Mesenchymal stem cell (in vitro differentiated cells and primary cell): Measurements from ENCODE around the gene HOXA3.

Source experiments
- DNase-seq: peaks from one replicate; pipeline ENCODE4 v3.0.0-alpha.2; 2013
- H2AFZ ChIP-seq: one replicate; pipeline ENCODE4 v1.6.1; 2013; ENCODE audit warnings: low read depth, mild to moderate bottlenecking, control low read depth, inconsistent platforms, low read length, moderate library complexity
- H2AK5ac ChIP-seq: 2 replicates; pipeline ENCODE4 v1.6.1; 2013; ENCODE audit warnings: low read length, moderate library complexity, mild to moderate bottlenecking, inconsistent platforms; ENCODE audit not compliant: severe bottlenecking
- H2BK120ac ChIP-seq: one replicate; pipeline ENCODE4 v1.6.1; 2013; ENCODE audit warnings: low read depth, mild to moderate bottlenecking, inconsistent platforms, low read length, moderate library complexity
- H2BK12ac ChIP-seq, 2 experiments: one replicate each; pipeline ENCODE4 v1.6.1; 2013; ENCODE audit warnings: inconsistent platforms in 2 of 2, low read length in 2 of 2, mild to moderate bottlenecking in 2 of 2, moderate library complexity in 2 of 2, control low read depth in 1 of 2
- H2BK15ac ChIP-seq: one replicate; pipeline ENCODE4 v1.6.1; 2013; ENCODE audit warnings: mild to moderate bottlenecking, low read depth, inconsistent platforms; ENCODE audit not compliant: poor library complexity, severe bottlenecking
- H2BK5ac ChIP-seq: 2 replicates; pipeline ENCODE4 v1.6.1; 2013; ENCODE audit warnings: low read depth, mild to moderate bottlenecking, low read length, control low read depth, inconsistent platforms; ENCODE audit not compliant: poor library complexity, severe bottlenecking
- H3K14ac ChIP-seq, 2 experiments: one replicate each; pipeline ENCODE4 v1.6.1; 2013; ENCODE audit warnings: inconsistent platforms in 2 of 2, low read length in 2 of 2, control low read depth in 1 of 2, mild to moderate bottlenecking in 1 of 2, moderate library complexity in 1 of 2
- H3K18ac ChIP-seq, 2 experiments: one replicate each; pipeline ENCODE4 v1.6.1; 2013; ENCODE audit warnings: inconsistent platforms in 2 of 2, low read length in 2 of 2, control low read depth in 1 of 2, low read depth in 1 of 2, mild to moderate bottlenecking in 1 of 2
- H3K23ac ChIP-seq, 2 experiments: one replicate each; pipeline ENCODE4 v1.6.1; 2013; ENCODE audit warnings: inconsistent platforms in 2 of 2, low read length in 2 of 2, mild to moderate bottlenecking in 2 of 2, moderate library complexity in 2 of 2, control low read depth in 1 of 2
- H3K27ac ChIP-seq: 2 replicates; pipeline ENCODE4 v1.5.1; 2013; ENCODE audit warnings: mild to moderate bottlenecking, moderate library complexity, low read length, control low read depth, inconsistent platforms; ENCODE audit not compliant: poor library complexity, severe bottlenecking
- H3K27me3 ChIP-seq, 2 experiments: 2 replicates each; pipeline versions ENCODE4 v1.6.1 to v1.7.0; 2013; ENCODE audit warnings: low read length in 2 of 2, mild to moderate bottlenecking in 2 of 2, moderate library complexity in 2 of 2, control low read depth in 1 of 2, inconsistent platforms in 1 of 2; ENCODE audit not compliant: control insufficient read depth in 1 of 2, insufficient read depth in 1 of 2
- H3K36me3 ChIP-seq, 2 experiments: 2 replicates each; pipeline versions ENCODE4 v1.6.1 to v1.7.0; 2013; ENCODE audit warnings: low read length in 2 of 2, control low read depth in 1 of 2, inconsistent platforms in 1 of 2, low read depth in 1 of 2, mild to moderate bottlenecking in 1 of 2; ENCODE audit not compliant: insufficient read depth in 2 of 2, control insufficient read depth in 1 of 2
- H3K4ac ChIP-seq, 2 experiments: one replicate each; pipeline ENCODE4 v1.6.1; 2013; ENCODE audit warnings: inconsistent platforms in 2 of 2, low read length in 2 of 2, mild to moderate bottlenecking in 2 of 2, moderate library complexity in 2 of 2, control low read depth in 1 of 2, low read depth in 1 of 2
- H3K4me1 ChIP-seq: 2 replicates; pipeline ENCODE4 v1.6.1; 2013; ENCODE audit warnings: low read depth, low read length, control low read depth; ENCODE audit not compliant: control insufficient read depth, insufficient read depth
- H3K4me2 ChIP-seq: 2 replicates; pipeline ENCODE4 v1.6.1; 2013; ENCODE audit warnings: low read length, mild to moderate bottlenecking, inconsistent platforms; ENCODE audit not compliant: poor library complexity, severe bottlenecking
- H3K4me3 ChIP-seq, 2 experiments: 2 replicates each; pipeline versions ENCODE4 v1.5.1 to v1.7.0; 2013; ENCODE audit warnings: low read length in 2 of 2, mild to moderate bottlenecking in 2 of 2, control low read depth in 1 of 2, low read depth in 1 of 2; ENCODE audit not compliant: insufficient read depth in 1 of 2
- H3K79me1 ChIP-seq: replicated peaks from 2 replicates; pipeline ENCODE4 v1.6.1; 2013; ENCODE audit warnings: mild to moderate bottlenecking, control low read depth, low read length, inconsistent platforms; ENCODE audit not compliant: poor library complexity, severe bottlenecking
- H3K9ac ChIP-seq: 2 replicates; pipeline ENCODE4 v1.7.0; 2013; ENCODE audit warnings: mild to moderate bottlenecking, low read length, moderate library complexity
- H3K9me3 ChIP-seq: 2 replicates; pipeline ENCODE4 v1.7.0; 2013; ENCODE audit warnings: mild to moderate bottlenecking, low read length; ENCODE audit not compliant: control insufficient read depth
- H4K8ac ChIP-seq: one replicate; pipeline ENCODE4 v1.6.1; 2013; ENCODE audit warnings: inconsistent platforms, mild to moderate bottlenecking, low read length, moderate library complexity
- H4K91ac ChIP-seq: one replicate; pipeline ENCODE4 v1.6.1; 2013; ENCODE audit warnings: mild to moderate bottlenecking, low read length, inconsistent platforms
- WGBS: methylation state at CpG from one replicate; pipeline ENCODE4 v1.1.7; 2013; ENCODE audit warnings: mixed read lengths; 5-methylcytosine and 5-hydroxymethylcytosine counted together

Gene HOXA3

GRCh38 chr7:27173511-27173955 is 21.1 kb upstream of the HOXA3 start:
- Histone ChIP-seq H2BK15ac (peak overlapping the region; percentile 91), H3K23ac (peak overlapping the region; percentile 74 to 95), H3K4me2 (peak overlapping the region; percentile 60), H3K36me3 (peaks cover 4 to 68% of the 10 kb centered on the region in 2 experiments), H4K8ac (peak overlapping the region; percentile 95), H3K27me3 (peaks cover 0 to 8% of the 10 kb centered on the region in 2 experiments), H2AFZ (no peak overlapping the region), H2BK5ac (peak overlapping the region; percentile 88), H3K4ac (peak overlapping the region; percentile 54 to 82), H3K4me1 (no peaks in the 10 kb centered on the region), H2AK5ac (no peak overlapping the region), H3K18ac (peak overlapping the region; percentile 90 to 91), H2BK120ac (peak overlapping the region; percentile 96), H3K79me1 (no peaks in the 10 kb centered on the region), H3K9ac (peak overlapping the region; percentile 90), H3K27ac (peak overlapping the region; percentile 48), H3K4me3 (peak overlapping the region; percentile 58 to 92), H3K9me3 (no peaks in the 10 kb centered on the region), H4K91ac (peak overlapping the region; percentile 89), H3K14ac (peak overlapping the region; percentile 15 to 80), H2BK12ac (peak overlapping the region; percentile 40 to 83)
- 2% methylated on average over 51 of the region's 59 CpGs for WGBS
- peak; percentile 50 for DNase-seq

GRCh38 chr7:27172823-27173510 is 20.6 kb upstream of the HOXA3 start:
- no peak overlapping the region for H2BK15ac ChIP-seq
- peaks cover 0 to 8% of the 10 kb centered on the region in 2 experiments for H3K27me3 ChIP-seq
- peak overlapping the region; percentile 54 to 59 for H3K4ac ChIP-seq
- H3K9me3 ChIP-seq = no peaks in the 10 kb centered on the region
- peak overlapping the region; percentile 95 for H4K8ac ChIP-seq
- no peaks in the 10 kb centered on the region for H3K79me1 ChIP-seq
- H4K91ac ChIP-seq = peak overlapping the region; percentile 89
- 1% methylated on average over 58 of the region's 58 CpGs for WGBS
- peak overlapping the region; percentile 77 for H2BK5ac ChIP-seq
- H2BK120ac ChIP-seq = peak overlapping the region; percentile 96
- peak overlapping the region in 1 of 2 experiments; percentile 95 for H3K14ac ChIP-seq
- peak; percentile 60 for DNase-seq
- H3K27ac ChIP-seq = peak overlapping the region; percentile 91
- peaks cover 4 to 72% of the 10 kb centered on the region in 2 experiments for H3K36me3 ChIP-seq
- H3K18ac ChIP-seq = peak overlapping the region; percentile 64 to 90
- peak overlapping the region; percentile 50 to 74 for H3K23ac ChIP-seq
- H3K4me1 ChIP-seq = no peaks in the 10 kb centered on the region
- peak overlapping the region; percentile 83 for H2AK5ac ChIP-seq
- peak overlapping the region; percentile 58 to 92 for H3K4me3 ChIP-seq
- peak overlapping the region; percentile 90 for H3K9ac ChIP-seq
- no peak overlapping the region for H2AFZ ChIP-seq
- H2BK12ac ChIP-seq = peak overlapping the region in 1 of 2 experiments; percentile 83
- peak overlapping the region; percentile 60 for H3K4me2 ChIP-seq

GRCh38 chr7:27172315-27172774 is 20.0 kb upstream of the HOXA3 start:
- peaks cover 4 to 71% of the 10 kb centered on the region in 2 experiments for H3K36me3 ChIP-seq
- peak overlapping the region; percentile 71 for H2BK5ac ChIP-seq
- peak overlapping the region; percentile 9 to 31 for H3K4ac ChIP-seq
- no peak overlapping the region for H3K14ac ChIP-seq
- H2BK120ac ChIP-seq = peak overlapping the region; percentile 84
- 13% methylated on average over 10 of the region's 10 CpGs for WGBS
- H3K27ac ChIP-seq = peak overlapping the region; percentile 91
- no peak overlapping the region for H2BK15ac ChIP-seq
- H3K4me3 ChIP-seq = peak overlapping the region; percentile 58 to 92
- H4K8ac ChIP-seq = no peak overlapping the region
- H2AFZ ChIP-seq = no peak overlapping the region
- no peaks in the 10 kb centered on the region for H3K79me1 ChIP-seq
- peak overlapping the region in 1 of 2 experiments; percentile 87 for H2BK12ac ChIP-seq
- H3K4me2 ChIP-seq = peak overlapping the region; percentile 60
- H3K27me3 ChIP-seq = peaks cover 0 to 8% of the 10 kb centered on the region in 2 experiments
- peak overlapping the region in 1 of 2 experiments; percentile 90 for H3K18ac ChIP-seq
- H3K9ac ChIP-seq = peak overlapping the region; percentile 90
- no peak overlapping the region for H3K23ac ChIP-seq
- peak overlapping the region; percentile 55 for H2AK5ac ChIP-seq
- H3K4me1 ChIP-seq = no peaks in the 10 kb centered on the region
- H4K91ac ChIP-seq = peak overlapping the region; percentile 70
- no peaks in the 10 kb centered on the region for H3K9me3 ChIP-seq
- peak; percentile 53 for DNase-seq

GRCh38 chr7:27171637-27172314 is 19.4 kb upstream of the HOXA3 start:
- Histone ChIP-seq H3K23ac (peak overlapping the region in 1 of 2 experiments; percentile 46), H3K4ac (peak overlapping the region; percentile 31 to 78), H3K27ac (peak overlapping the region; percentile 91), H4K8ac (peak overlapping the region; percentile 64), H3K79me1 (no peaks in the 10 kb centered on the region), H3K4me2 (peak overlapping the region; percentile 60), H2AFZ (no peak overlapping the region), H2BK15ac (no peak overlapping the region), H4K91ac (no peak overlapping the region), H3K9me3 (no peaks in the 10 kb centered on the region), H3K18ac (peak overlapping the region; percentile 65 to 68), H3K36me3 (peaks cover 4 to 66% of the 10 kb centered on the region in 2 experiments), H3K4me1 (no peaks in the 10 kb centered on the region), H2BK120ac (peak overlapping the region; percentile 84), H2AK5ac (peak overlapping the region; percentile 79), H2BK12ac (peak overlapping the region; percentile 57 to 87), H3K4me3 (peak overlapping the region; percentile 57 to 92), H3K14ac (peak overlapping the region in 1 of 2 experiments; percentile 79), H3K27me3 (peaks cover 0 to 8% of the 10 kb centered on the region in 2 experiments), H2BK5ac (peak overlapping the region; percentile 71), H3K9ac (peak overlapping the region; percentile 90)
- DNase-seq = peak; percentile 60
- WGBS = 7% methylated on average over 30 of the region's 30 CpGs
